Activated CD8-positive, alpha-beta memory T cell treated with anti-CD3 and anti-CD28 coated beads, Interleukin-2, amount 50 U/mL, for 24 hours (primary cell): ENCODE results near the gene SATB2.

ENCODE experiments used
- DNase-seq: peaks from one replicate; pipeline ENCODE4 v3.0.0-alpha.2; 2020; ENCODE audit errors: extremely low read depth

Gene SATB2

DNA sequence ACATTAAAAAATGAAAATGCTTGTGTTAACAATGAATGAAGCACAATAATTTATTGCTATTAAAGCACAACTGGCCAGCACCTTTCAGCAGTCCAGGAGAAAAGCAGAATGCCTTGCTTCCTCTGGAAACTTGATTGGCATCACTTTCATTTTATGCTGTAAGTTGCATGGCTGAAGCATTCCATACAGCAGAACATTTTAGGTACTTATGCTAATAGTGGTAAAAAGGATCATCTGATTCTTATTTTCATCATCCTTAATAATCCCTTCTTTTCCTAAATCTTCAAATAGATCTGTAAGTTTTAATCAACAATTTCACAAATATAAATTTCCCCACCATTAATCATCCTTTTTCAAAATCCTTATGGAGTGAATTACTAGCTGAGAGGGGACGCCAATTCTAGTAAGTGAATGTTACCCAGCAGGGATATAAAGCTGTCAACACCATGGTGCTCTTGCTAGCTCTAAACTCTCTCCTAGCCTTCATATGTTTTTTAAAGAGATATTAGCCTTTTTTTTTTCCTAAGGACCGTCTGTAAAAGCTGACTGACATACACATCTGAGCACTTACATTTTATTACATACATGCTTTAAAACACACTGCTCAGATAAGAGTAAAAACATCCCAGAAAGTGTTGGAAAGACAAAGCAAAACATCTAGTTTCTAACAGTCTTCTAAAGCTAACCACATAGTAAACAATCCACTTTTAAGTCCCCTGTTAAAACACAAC lies 5.3 kb downstream of the SATB2 start:
- no peak for DNase-seq

DNA sequence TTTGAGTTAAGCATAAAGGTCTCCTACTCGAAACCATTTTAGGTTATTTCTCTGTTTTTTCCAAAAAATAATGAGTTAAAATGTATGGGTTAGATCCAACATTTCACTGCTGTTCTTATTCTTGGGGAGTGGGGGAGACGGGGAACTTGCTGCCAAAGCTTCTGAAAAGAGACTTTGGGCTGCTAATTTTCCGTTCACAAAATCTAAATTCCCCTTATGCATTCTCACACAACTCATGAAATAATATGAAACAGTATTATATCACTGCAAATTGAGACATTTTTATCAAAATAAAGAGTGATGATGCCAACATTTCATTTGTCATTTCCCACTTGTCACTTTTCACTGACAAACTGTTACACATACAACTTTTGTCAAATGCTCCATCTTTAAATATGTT lies 7.8 kb downstream of the SATB2 start:
- DNase-seq: no peak

- DNase-seq: no peak
These were observed 8.3 kb downstream of the SATB2 start for GRCh38 chr2:199449455-199449854.

DNA sequence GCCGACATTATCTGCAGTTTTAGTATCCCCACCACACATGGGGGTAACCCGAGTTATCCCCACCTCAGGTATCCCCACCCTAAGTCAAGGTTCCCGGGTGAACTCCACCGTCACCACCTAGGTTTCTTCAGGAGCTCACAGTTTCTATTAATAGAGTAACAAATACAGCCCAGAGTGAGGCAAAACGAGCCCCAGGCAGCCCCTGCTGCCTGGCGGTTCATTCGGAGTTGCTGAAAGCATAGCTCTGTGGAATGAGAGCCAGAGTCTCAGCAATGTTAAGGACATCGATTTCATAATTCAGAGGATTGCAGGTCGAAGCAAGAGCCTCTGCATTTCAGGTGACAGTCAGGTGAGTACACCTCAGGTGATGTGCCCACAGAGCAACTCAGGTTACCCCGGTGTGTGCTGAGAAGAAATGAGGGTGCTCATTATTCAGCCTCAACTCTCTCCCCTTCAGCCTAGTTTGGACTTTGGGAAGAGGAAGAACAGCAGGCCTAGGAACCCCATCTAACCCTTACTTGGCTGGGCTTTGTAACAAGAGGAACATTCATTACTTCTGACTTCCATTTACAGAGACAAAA lies 10.7 kb downstream of the SATB2 start:
- no peak for DNase-seq

- DNase-seq: no peak
These were observed 13.0 kb downstream of the SATB2 start for GRCh38 chr2:199444749-199445148.

- no peak for DNase-seq
These were observed 14.1 kb downstream of the SATB2 start for GRCh38 chr2:199443589-199444130.

DNA sequence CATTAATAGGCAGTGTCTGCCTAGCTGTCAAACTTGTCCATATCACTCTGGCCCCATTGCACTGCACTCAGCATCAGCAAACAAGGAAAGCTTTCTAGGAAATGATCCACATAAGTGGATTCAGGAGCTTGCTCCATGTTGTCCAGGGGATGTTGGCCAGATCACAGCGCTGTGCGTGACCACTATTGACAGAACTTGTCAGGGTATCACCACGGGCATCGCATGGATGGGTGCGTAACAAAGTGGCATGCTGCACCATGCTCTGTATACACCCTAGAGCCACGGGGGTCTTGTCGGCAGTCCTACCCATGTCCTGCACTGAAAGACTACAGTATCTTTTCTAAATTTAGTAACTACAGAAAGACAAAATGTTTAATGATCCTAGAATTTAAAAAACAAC lies 15.6 kb downstream of the SATB2 start:
- DNase-seq: no peak

GRCh38 chr2:199441759-199442158 lies 16.0 kb downstream of the SATB2 start:
- DNase-seq: no peak

DNA sequence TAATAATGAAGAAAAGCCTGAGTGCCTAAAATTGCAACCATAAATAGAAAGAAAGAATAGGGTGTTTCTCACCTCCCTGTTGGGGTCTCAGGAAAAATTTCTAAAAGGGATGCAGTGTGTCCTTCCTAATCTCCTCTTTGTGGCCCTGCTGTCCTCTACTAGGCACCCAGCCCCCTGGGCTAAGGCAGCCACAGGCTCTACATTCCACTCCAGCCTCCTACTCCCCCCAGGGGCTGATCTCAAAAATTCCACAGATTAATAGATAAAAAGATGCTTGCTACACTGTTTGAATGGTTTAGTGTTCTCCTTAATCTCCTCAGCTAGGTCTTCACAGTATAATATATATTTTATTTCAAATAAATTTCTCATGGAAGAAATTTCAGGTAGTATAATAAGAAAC lies 17.6 kb downstream of the SATB2 start:
- no peak for DNase-seq

DNA sequence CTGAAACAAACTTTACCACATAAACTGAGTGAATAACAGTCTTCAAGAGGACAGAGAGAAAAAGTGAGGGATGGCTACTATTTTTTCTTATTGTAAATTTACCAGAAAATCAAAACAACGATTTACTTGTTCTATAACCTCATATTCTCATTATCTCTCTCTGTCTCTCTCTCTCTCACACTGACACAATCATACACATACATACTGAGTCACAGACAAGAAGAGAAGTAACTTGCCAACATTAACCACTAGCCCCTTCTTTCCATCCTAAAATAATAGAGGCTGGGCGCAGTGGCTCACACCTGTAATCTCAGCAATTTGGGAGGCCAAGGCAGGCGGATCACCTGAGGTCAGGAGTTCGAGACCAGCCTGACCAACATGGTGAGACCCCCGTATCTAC lies 18.2 kb downstream of the SATB2 start:
- DNase-seq: no peak

- DNase-seq: no peak
These were observed 18.7 kb downstream of the SATB2 start for GRCh38 chr2:199439066-199439465.

GRCh38 chr2:199434555-199434954 lies 23.2 kb downstream of the SATB2 start:
- no peak for DNase-seq

DNA sequence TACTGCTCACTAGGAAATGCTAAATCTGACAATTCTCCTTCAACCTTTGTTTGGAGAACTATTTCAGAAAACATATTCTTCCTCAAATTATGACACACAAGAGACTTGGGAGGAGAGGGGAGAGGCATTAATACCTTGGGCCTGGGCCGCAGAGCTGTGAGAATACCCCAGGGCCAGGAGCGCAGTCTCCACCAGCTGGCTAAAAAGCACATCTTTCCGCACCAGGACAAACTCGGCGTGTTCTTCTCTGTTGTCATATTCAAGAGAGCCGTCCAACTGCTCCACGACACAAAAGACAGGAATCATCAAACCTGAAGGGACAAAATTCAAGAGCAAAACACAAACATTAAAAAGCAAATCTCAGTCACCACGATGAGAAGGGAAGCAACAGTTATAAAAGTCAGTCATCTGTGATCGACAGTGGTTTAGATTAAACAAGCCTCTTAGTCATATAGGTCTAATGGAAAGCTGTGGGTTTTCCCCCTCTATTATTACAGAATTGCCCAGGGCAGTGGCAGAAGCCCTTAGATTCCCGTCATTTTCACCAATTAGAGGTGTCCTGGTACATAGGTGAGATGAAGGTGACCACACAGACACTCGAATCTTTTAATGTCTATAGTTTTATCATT lies 24.4 kb downstream of the SATB2 start:
- no peak for DNase-seq

DNA sequence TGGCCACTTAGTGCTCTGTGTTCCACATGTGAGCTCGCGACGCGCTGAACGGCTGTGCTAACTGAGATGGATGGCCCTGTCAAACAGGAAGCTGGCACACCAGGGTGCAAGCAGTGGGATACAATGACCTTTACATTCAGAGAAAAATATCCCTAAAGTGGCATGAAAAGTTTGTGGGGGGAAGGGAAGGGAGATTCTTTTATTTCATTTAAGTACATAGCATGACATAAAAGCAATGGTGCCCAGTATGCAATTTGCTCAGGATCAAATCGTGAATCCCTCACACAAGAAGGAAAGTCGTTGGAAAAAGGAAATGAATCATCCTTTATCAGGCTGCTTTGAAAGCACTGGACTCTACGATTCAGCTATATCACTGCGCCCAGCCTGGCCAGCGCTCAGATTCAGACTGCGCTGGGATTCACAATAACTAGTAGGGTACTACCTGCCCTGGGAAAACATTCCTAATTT lies 26.0 kb downstream of the SATB2 start:
- no peak for DNase-seq

GRCh38 chr2:199430214-199430613 lies 27.5 kb downstream of the SATB2 start:
- no peak for DNase-seq

- no peak for DNase-seq
These were observed 29.4 kb downstream of the SATB2 start for GRCh38 chr2:199428291-199428690.

DNA sequence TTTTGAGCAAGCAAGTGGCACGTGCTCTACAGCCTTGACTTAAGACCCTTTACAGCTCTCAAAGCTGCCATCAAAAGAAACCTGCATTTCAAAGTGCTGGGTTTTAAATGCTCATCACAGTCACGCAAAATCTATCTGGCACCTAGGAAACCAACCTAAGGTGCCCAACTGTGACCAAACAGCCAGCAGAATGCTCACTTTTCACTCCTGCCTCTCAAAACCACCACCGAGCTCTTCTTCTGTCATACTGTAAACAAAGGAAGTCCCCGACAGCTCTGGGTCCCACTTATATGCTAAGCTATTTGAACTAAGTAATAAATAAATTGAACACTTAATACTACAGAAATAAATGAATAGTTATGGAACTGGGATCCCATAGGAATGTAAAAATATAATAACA lies 33.6 kb downstream of the SATB2 start:
- DNase-seq: no peak

DNA sequence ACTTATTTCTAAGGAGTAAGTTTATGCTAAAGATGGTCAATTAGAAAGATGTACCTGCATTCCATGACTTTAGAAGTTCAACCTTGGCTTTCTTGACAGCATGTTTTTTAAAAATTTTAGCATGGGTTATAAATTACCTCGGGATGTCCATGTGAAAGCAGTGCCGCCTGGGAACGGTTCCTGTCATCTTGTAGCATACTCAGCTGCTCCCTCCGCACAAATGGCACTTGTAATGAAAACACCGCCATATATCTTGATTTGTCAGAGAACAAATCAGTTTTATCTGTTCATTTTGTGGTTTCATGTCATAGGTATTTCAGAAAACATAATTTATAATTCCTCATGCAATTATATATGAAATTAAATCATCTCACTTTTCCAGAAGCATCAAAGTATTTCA lies 38.3 kb downstream of the SATB2 start:
- DNase-seq: no peak

DNA sequence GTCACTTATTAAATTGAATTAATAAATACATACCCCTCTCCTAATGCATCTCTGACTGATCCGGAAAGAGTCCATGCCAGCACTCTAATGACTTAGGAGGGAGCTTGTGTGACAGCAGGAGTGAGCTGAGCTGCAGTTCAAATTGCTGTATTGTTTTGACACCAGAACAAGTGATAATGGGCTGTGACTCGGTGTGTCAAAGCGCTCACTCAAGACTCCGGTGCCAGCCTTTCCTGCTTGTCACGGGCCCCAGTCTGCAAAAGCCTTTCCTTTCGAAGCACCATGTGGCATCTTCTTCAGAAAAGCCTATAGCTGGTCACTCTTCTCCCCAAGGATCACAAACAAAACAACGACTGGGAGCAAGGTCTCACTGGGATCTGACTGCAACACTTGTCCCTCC lies 43.3 kb downstream of the SATB2 start:
- DNase-seq: no peak

- DNase-seq: no peak
These were observed 43.7 kb downstream of the SATB2 start for GRCh38 chr2:199414001-199414400.

DNA sequence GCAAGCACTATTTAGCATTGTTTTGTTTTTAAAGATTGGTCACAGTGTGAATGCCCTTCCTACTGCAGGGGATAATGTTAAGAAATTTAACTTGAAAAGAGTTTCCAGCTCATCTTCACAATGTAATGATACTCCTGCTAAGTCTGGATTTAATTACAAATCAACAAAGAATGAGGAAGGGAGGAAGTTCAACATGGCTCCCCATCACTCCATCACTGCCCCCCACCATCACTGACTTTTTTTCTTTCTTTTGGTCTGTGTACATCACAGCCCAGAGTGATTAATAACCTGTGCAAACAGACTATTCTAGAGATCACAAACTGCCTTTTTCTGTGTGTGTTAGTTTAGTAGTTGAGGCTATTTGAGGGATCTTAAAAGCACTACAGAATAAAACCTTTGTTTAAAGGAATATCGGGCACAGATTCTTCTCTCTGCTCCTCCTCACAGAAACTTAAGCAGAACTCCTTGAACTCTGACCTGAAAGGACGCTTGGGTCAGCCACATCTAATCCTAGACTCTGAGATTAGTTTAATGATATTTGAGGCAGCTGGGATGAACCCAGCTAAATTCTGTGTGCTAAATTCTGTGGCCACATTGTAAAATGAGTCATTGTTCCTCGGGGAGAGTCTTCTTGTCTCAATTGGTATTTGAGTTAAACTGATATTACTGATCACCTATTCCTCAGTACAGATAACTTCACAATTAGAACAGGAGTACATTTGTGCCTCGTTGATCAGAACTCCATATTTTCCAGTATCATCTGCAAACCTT lies 47.8 kb downstream of the SATB2 start:
- no peak for DNase-seq

DNA sequence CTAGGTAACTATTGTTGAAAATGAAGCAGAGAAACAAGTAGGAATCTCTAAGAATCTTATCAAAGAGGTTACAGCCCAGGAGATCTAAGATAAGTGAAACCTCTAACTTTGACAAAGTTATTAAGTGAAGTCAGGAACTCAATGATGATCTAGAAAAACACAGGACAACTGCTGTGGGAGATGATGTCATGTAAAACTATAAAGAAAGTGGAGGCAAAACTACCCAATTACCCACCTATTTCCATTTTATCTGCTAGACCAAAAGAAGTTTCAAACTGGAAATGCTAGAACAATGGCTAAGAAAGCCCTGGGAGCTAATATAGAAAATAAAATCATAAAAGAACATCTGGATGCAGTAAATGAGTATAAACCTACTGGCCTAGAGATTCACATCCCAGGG lies 50.3 kb downstream of the SATB2 start:
- DNase-seq: no peak
